Measurements from ENCODE around the gene LTBP4. TPM values are rescaled to one million over a fixed set of nuclear protein-coding genes. Genes with fewer than 3 reads are reported as not detected.
"Not testable (repeated sequence)": the region's sequence is repeated elsewhere in the genome, so short reads cannot be mapped to it uniquely, and the experiment has no call there.

LTBP4 gene
- total RNA-seq, 2 donors from 2014 or later, result 687 to 905 TPM

- ATAC-seq (ENCODE audit: insufficient number of reproducible peaks, low FRiP score, low read depth) (no peak), DNase-seq (ENCODE audit: low spot score) (no peak)
- TF ChIP-seq CTCF (IDR thresholded peaks at IDR 0.05), result no peak
- Histone ChIP-seq H3K4me3 (no peak overlapping the region), H3K27ac (no peak overlapping the region), H3K27me3 (replicated peaks; ENCODE audit: insufficient read depth) (no peaks in the 10 kb centered on the region), H3K4me1 (ENCODE audit: control insufficient read depth in 1 of 2, low read depth in 2 of 2) (no peaks in the 10 kb centered on the region), H3K36me3 (peaks cover 24% of the 10 kb centered on the region), H3K9me3 (no peaks in the 10 kb centered on the region)
Measured at GRCh38 chr19:40589591-40590429, 11.4 kb upstream of the LTBP4 start.

- H3K4me3 ChIP-seq, result no peak overlapping the region
- ATAC-seq (ENCODE audit: insufficient number of reproducible peaks, low FRiP score, low read depth), result no peak
- no peaks in the 10 kb centered on the region for H3K4me1 ChIP-seq (ENCODE audit: control insufficient read depth in 1 of 2, low read depth in 2 of 2)
- no peak for TF ChIP-seq CTCF (IDR thresholded peaks at IDR 0.05)
- H3K9me3 ChIP-seq, result no peaks in the 10 kb centered on the region
- peaks cover 17% of the 10 kb centered on the region for H3K36me3 ChIP-seq
- no peak overlapping the region for H3K27ac ChIP-seq
- no peaks in the 10 kb centered on the region for H3K27me3 ChIP-seq (replicated peaks; ENCODE audit: insufficient read depth)
- no peak for DNase-seq (ENCODE audit: low spot score)
Measured at GRCh38 chr19:40590464-40591265, 10.5 kb upstream of the LTBP4 start.

- DNase-seq (ENCODE audit: low spot score); ATAC-seq (ENCODE audit: insufficient number of reproducible peaks, low FRiP score, low read depth); H3K4me3 ChIP-seq; H3K36me3 ChIP-seq; H3K27ac ChIP-seq; H3K27me3 ChIP-seq (replicated peaks; ENCODE audit: insufficient read depth); H3K4me1 ChIP-seq (ENCODE audit: control insufficient read depth in 1 of 2, low read depth in 2 of 2); H3K9me3 ChIP-seq: not testable (repeated sequence)
Measured at GRCh38 chr19:40591724-40592123, 9.4 kb upstream of the LTBP4 start.

GRCh38 chr19:40592170-40592569 is 9.0 kb upstream of the LTBP4 start:
- Histone ChIP-seq H3K4me1 (ENCODE audit: control insufficient read depth in 1 of 2, low read depth in 2 of 2) (peaks cover 1 to 2% of the 10 kb centered on the region in 2 donors), H3K9me3 (no peaks in the 10 kb centered on the region), H3K27ac (no peak overlapping the region), H3K36me3 (peaks cover 3% of the 10 kb centered on the region), H3K27me3 (replicated peaks; ENCODE audit: insufficient read depth) (no peaks in the 10 kb centered on the region), H3K4me3 (no peak overlapping the region)
- DNase-seq (ENCODE audit: low spot score), result no peak
- TF ChIP-seq CTCF (IDR thresholded peaks at IDR 0.05), result no peak
- ATAC-seq (ENCODE audit: insufficient number of reproducible peaks, low FRiP score, low read depth), result no peak

GRCh38 chr19:40594255-40594654 is 6.9 kb upstream of the LTBP4 start:
- Histone ChIP-seq H3K36me3 (no peaks in the 10 kb centered on the region), H3K4me3 (no peak overlapping the region), H3K9me3 (no peaks in the 10 kb centered on the region), H3K4me1 (ENCODE audit: control insufficient read depth in 1 of 2, low read depth in 2 of 2) (peaks cover 16 to 17% of the 10 kb centered on the region in 2 donors), H3K27me3 (replicated peaks; ENCODE audit: insufficient read depth) (no peaks in the 10 kb centered on the region), H3K27ac (no peak overlapping the region)
- TF ChIP-seq CTCF (IDR thresholded peaks at IDR 0.05), result no peak
- DNase-seq (ENCODE audit: low spot score) (no peak), ATAC-seq (ENCODE audit: insufficient number of reproducible peaks, low FRiP score, low read depth) (no peak)
